ENCODE measurements around the gene KCNK1.

Gene KCNK1

GRCh38 chr1:233641029-233641428, 27.1 kb downstream of the KCNK1 start:
- H4K20me1 ChIP-seq (ENCODE audit: insufficient read depth, low read length) = no peaks in the 10 kb centered on the region

GRCh38 chr1:233647073-233647472, 33.2 kb downstream of the KCNK1 start:
- no peaks in the 10 kb centered on the region for H3K27me3 ChIP-seq (ENCODE audit: insufficient read depth, low read length, poor library complexity)
- TF ChIP-seq CTCF (IDR thresholded peaks at IDR 0.05; ENCODE audit: borderline replicate concordance, extremely low read depth, low read length, poor library complexity, severe bottlenecking) = no peak
- TF ChIP-seq EZH2 (IDR thresholded peaks at IDR 0.05; ENCODE audit: borderline replicate concordance, low read depth, low read length, severe bottlenecking) = no peak
- H3K9me3 ChIP-seq (ENCODE audit: insufficient read depth, low read length, severe bottlenecking) = no peaks in the 10 kb centered on the region

More at GRCh38 chr1:233641029-233641428, 27.1 kb downstream of the KCNK1 start:
- TF ChIP-seq EZH2 (IDR thresholded peaks at IDR 0.05; ENCODE audit: borderline replicate concordance, low read depth, low read length, severe bottlenecking) (no peak), CTCF (IDR thresholded peaks at IDR 0.05; ENCODE audit: borderline replicate concordance, extremely low read depth, low read length, poor library complexity, severe bottlenecking) (no peak)
- ATAC-seq (ENCODE audit: insufficient read depth, low read depth) (no peak), DNase-seq (no peak)
- Histone ChIP-seq H3K4me1 (ENCODE audit: insufficient read depth, low read length) (no peaks in the 10 kb centered on the region), H3K9me3 (ENCODE audit: insufficient read depth, low read length, severe bottlenecking) (no peaks in the 10 kb centered on the region), H3K27me3 (ENCODE audit: insufficient read depth, low read length, poor library complexity) (peaks cover 3% of the 10 kb centered on the region), H3K4me2 (ENCODE audit: insufficient read depth, low read length) (no peak overlapping the region), H3K27ac (ENCODE audit: low read length) (no peak overlapping the region), H3K79me2 (ENCODE audit: insufficient read depth, low read length) (no peaks in the 10 kb centered on the region), H3K9ac (ENCODE audit: low read depth, low read length) (no peak overlapping the region), H2AFZ (ENCODE audit: low read depth, low read length) (no peak overlapping the region), H3K36me3 (ENCODE audit: insufficient read depth, low read length) (no peaks in the 10 kb centered on the region), H3K4me3 (ENCODE audit: low read depth in 1 of 2, low read length in 2 of 2) (no peak overlapping the region)

GRCh38 chr1:233647636-233648035, 33.7 kb downstream of the KCNK1 start:
- TF ChIP-seq CTCF (IDR thresholded peaks at IDR 0.05; ENCODE audit: borderline replicate concordance, extremely low read depth, low read length, poor library complexity, severe bottlenecking) (no peak), EZH2 (IDR thresholded peaks at IDR 0.05; ENCODE audit: borderline replicate concordance, low read depth, low read length, severe bottlenecking) (no peak)
- Histone ChIP-seq H3K27ac (ENCODE audit: low read length) (no peak overlapping the region), H3K79me2 (ENCODE audit: insufficient read depth, low read length) (no peaks in the 10 kb centered on the region), H3K9me3 (ENCODE audit: insufficient read depth, low read length, severe bottlenecking) (no peaks in the 10 kb centered on the region), H3K4me2 (ENCODE audit: insufficient read depth, low read length) (no peak overlapping the region), H3K9ac (ENCODE audit: low read depth, low read length) (no peak overlapping the region), H3K4me3 (ENCODE audit: low read depth in 1 of 2, low read length in 2 of 2) (no peak overlapping the region), H4K20me1 (ENCODE audit: insufficient read depth, low read length) (no peaks in the 10 kb centered on the region), H2AFZ (ENCODE audit: low read depth, low read length) (no peak overlapping the region), H3K27me3 (ENCODE audit: insufficient read depth, low read length, poor library complexity) (no peaks in the 10 kb centered on the region), H3K4me1 (ENCODE audit: insufficient read depth, low read length) (no peaks in the 10 kb centered on the region), H3K36me3 (ENCODE audit: insufficient read depth, low read length) (no peaks in the 10 kb centered on the region)
- no peak for DNase-seq
- no peak for ATAC-seq (ENCODE audit: insufficient read depth, low read depth)

More at GRCh38 chr1:233647073-233647472, 33.2 kb downstream of the KCNK1 start:
- Histone ChIP-seq H4K20me1 (ENCODE audit: insufficient read depth, low read length) (no peaks in the 10 kb centered on the region), H3K27ac (ENCODE audit: low read length) (no peak overlapping the region), H3K4me3 (ENCODE audit: low read depth in 1 of 2, low read length in 2 of 2) (no peak overlapping the region), H3K79me2 (ENCODE audit: insufficient read depth, low read length) (no peaks in the 10 kb centered on the region), H3K9ac (ENCODE audit: low read depth, low read length) (no peak overlapping the region), H3K4me1 (ENCODE audit: insufficient read depth, low read length) (no peaks in the 10 kb centered on the region), H2AFZ (ENCODE audit: low read depth, low read length) (no peak overlapping the region), H3K4me2 (ENCODE audit: insufficient read depth, low read length) (no peak overlapping the region), H3K36me3 (ENCODE audit: insufficient read depth, low read length) (no peaks in the 10 kb centered on the region)
- DNase-seq (no peak), ATAC-seq (ENCODE audit: insufficient read depth, low read depth) (no peak)

- Histone ChIP-seq H3K79me2 (ENCODE audit: insufficient read depth, low read length) (no peaks in the 10 kb centered on the region), H3K4me2 (ENCODE audit: insufficient read depth, low read length) (no peak overlapping the region), H2AFZ (ENCODE audit: low read depth, low read length) (no peak overlapping the region), H3K27me3 (ENCODE audit: insufficient read depth, low read length, poor library complexity) (no peaks in the 10 kb centered on the region), H3K4me3 (ENCODE audit: low read depth in 1 of 2, low read length in 2 of 2) (no peak overlapping the region), H4K20me1 (ENCODE audit: insufficient read depth, low read length) (no peaks in the 10 kb centered on the region), H3K9me3 (ENCODE audit: insufficient read depth, low read length, severe bottlenecking) (no peaks in the 10 kb centered on the region), H3K4me1 (ENCODE audit: insufficient read depth, low read length) (no peaks in the 10 kb centered on the region), H3K9ac (ENCODE audit: low read depth, low read length) (no peak overlapping the region), H3K36me3 (ENCODE audit: insufficient read depth, low read length) (no peaks in the 10 kb centered on the region), H3K27ac (ENCODE audit: low read length) (no peak overlapping the region)
- TF ChIP-seq EZH2 (IDR thresholded peaks at IDR 0.05; ENCODE audit: borderline replicate concordance, low read depth, low read length, severe bottlenecking) = no peak
- TF ChIP-seq CTCF (IDR thresholded peaks at IDR 0.05; ENCODE audit: borderline replicate concordance, extremely low read depth, low read length, poor library complexity, severe bottlenecking) = no peak
- ATAC-seq (ENCODE audit: insufficient read depth, low read depth) = no peak
- no peak for DNase-seq
Observed at GRCh38 chr1:233651061-233651460, 37.2 kb downstream of the KCNK1 start.

Measured in DND-41 (cell line).